ENCODE measurements around the gene GGACT.

The GGACT gene

DNA sequence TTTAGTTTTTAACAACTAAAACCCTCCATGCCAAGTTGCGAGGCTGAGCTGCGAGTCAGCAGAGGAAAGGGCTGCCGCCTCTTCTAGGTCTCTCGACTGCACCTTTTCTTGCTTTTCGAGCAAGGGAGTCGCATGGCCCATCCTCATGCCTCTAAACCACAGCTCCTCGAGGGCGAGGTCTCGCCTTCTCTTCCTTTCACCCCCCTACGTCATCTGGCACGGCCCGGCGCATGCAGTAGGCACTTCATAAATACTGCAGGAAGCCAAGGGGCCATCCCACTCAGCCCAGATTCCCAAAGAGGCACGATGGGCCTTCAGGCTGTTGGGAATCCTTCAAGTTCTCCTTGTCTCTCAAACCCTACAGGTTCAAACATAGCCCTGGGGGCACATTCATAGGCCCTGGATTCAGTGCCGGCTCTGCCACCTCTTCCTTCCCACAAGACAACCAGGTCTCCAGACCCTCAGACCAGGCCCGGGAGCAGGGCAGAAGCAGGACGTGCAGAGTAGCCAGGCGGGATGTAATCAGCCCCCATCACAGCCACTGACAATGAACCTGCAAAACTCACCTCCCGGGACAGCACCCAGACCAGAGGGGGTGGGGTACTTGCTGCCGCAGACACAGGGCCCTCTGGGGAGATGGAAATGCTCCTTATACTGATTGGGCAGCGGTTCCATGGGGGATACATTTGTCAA lies 41.7 kb downstream of the GGACT start:
- H3K27me3 Mint-ChIP-seq (ENCODE audit: low read depth) = no peaks in the 10 kb centered on the region
- TF ChIP-seq, protein P1, sequence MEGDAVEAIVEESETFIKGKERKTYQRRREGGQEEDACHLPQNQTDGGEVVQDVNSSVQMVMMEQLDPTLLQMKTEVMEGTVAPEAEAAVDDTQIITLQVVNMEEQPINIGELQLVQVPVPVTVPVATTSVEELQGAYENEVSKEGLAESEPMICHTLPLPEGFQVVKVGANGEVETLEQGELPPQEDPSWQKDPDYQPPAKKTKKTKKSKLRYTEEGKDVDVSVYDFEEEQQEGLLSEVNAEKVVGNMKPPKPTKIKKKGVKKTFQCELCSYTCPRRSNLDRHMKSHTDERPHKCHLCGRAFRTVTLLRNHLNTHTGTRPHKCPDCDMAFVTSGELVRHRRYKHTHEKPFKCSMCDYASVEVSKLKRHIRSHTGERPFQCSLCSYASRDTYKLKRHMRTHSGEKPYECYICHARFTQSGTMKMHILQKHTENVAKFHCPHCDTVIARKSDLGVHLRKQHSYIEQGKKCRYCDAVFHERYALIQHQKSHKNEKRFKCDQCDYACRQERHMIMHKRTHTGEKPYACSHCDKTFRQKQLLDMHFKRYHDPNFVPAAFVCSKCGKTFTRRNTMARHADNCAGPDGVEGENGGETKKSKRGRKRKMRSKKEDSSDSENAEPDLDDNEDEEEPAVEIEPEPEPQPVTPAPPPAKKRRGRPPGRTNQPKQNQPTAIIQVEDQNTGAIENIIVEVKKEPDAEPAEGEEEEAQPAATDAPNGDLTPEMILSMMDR (IDR thresholded peaks at IDR 0.05; ENCODE audit: unreplicated experiment in 3 of 3) = no peak
- peaks cover 38% of the 10 kb centered on the region for H3K4me1 Mint-ChIP-seq
- H3K9me3 Mint-ChIP-seq = no peaks in the 10 kb centered on the region
- H3K27ac Mint-ChIP-seq = peak overlapping the region in 1 of 3 experiments; percentile 55
- H3K4me3 Mint-ChIP-seq = no peak overlapping the region
- no peaks in the 10 kb centered on the region for H3K36me3 Mint-ChIP-seq (ENCODE audit: low read depth)

DNA sequence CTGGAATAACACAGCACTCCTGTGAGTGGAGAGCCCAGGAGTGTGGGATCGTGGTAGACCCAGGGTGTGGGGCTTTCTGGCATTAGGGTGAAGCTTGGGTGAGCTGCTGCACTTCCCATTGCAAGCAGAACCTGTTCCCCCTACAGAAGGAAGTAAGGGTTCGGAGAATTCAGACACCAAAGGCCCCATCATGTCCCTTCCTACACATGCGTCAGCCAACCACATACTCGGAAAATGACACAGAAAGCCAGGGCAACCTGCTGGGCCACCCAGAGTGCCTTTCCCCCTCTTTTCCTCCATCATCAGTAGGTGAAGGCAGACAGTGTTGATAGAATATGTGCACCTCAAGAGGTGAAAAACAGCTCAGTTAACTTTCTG lies 42.9 kb downstream of the GGACT start:
- peaks cover under 1% of the 10 kb centered on the region for H3K36me3 Mint-ChIP-seq (ENCODE audit: low read depth)
- H3K27ac Mint-ChIP-seq = no peak overlapping the region
- TF ChIP-seq, protein P1 (IDR thresholded peaks at IDR 0.05; ENCODE audit: unreplicated experiment in 3 of 3) = no peak
- H3K27me3 Mint-ChIP-seq (ENCODE audit: low read depth) = no peaks in the 10 kb centered on the region
- H3K9me3 Mint-ChIP-seq = no peaks in the 10 kb centered on the region
- H3K4me1 Mint-ChIP-seq = peaks cover 36% of the 10 kb centered on the region
- no peak overlapping the region for H3K4me3 Mint-ChIP-seq

DNA sequence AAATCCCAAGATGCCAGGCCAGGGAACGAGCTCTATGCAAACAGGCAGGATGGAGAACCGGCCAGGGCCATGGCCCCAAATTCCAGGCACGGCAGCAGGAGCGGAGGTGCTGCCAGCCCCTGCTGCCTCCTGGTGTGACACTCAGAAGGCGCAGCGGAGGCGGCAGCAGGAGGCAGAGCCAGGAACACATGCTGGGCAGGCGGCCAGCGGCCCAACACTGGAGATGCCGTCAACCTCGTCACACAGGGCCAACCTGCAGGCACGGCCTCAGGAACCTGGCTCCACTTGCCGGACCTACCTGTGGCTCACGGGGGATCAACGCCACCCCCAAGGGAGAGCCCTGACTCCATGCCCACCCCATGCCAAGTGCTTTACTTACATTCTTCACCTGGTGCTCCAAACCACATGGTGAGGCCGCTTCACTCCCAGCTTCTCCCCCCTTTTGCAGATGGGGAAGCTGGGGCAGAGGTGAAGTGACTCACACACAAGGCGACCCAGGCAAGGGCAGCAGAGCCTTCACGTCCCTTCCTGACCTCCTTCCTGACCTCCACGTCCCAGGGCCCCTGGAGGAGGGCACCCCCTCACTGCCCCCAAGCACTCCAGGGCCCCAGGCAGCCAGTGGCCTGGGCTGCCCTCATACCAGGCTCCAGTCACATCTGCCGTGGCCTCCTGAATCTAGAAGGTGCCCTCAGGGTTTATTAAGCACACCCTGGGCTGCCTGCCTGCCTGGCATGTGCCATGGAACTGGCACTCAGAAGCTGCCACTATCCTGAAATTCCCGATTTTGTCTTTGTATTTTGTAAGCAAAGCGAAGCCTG lies 43.5 kb downstream of the GGACT start:
- TF ChIP-seq, protein P1 (IDR thresholded peaks at IDR 0.05; ENCODE audit: unreplicated experiment in 3 of 3) = no peak
- Mint-ChIP-seq H3K27me3 (ENCODE audit: low read depth) (no peaks in the 10 kb centered on the region), H3K4me3 (no peak overlapping the region), H3K27ac (no peak overlapping the region), H3K36me3 (ENCODE audit: low read depth) (peaks cover 6% of the 10 kb centered on the region), H3K4me1 (peaks cover 30% of the 10 kb centered on the region), H3K9me3 (no peaks in the 10 kb centered on the region)

DNA sequence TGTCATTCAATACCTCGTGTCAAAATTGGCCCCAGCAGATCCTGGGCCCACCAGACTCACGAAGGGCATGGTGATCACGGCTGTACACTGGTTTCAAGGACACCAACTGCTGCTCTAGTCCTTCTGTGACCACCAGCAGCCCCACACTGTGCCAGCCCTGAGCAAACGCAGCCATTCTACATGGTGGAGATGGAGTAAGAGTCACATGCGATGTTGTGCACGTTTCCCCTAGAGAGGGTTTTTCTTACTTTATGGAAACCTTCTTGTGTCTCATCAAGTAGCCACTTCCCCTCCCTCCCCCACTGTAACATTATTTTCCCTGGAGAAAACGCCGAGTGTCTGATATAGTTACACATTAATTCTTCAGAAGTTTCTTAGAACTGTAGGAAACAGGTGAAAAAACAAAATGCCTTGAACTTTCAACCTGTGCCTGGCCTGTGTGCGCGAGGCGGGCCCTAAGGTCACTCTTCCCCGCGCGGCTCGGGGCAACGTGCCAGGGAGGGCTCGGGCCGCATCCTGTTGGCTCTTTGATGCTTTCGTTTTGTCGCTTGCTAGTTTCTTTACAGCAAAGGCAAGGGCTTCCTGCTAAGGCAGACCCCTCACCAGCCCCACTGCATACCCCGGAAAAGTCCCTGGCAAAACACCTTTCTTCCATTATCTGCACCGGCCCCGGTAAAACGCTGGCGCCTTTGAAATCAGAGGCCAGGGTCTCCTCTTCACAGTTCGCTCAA lies 44.6 kb downstream of the GGACT start:
- Mint-ChIP-seq H3K36me3 (ENCODE audit: low read depth) (peaks cover 14% of the 10 kb centered on the region), H3K4me1 (peaks cover 26% of the 10 kb centered on the region), H3K27me3 (ENCODE audit: low read depth) (no peaks in the 10 kb centered on the region), H3K27ac (peak overlapping the region in 2 of 3 experiments; percentile 35 to 68), H3K4me3 (peak overlapping the region in 1 of 3 experiments; percentile 5), H3K9me3 (no peaks in the 10 kb centered on the region)
- TF ChIP-seq, protein P1 (IDR thresholded peaks at IDR 0.05; ENCODE audit: unreplicated experiment in 3 of 3) = no peak

DNA sequence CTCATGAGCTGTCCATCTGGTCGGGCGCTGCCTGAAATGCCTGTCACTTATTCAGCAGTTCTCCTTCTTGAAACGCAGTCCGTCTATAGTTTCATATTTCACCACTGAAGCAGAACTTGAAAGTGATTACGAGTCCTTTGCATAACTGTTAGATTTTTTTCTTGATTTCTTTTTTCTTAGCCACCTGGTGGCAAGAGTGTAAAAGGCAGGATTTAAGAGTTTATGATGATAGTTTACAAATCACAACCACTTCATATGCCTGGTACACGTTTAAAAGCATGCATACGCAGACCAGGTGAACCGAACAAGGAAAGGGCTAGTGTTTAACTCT lies 45.8 kb downstream of the GGACT start:
- Mint-ChIP-seq H3K9me3 (no peaks in the 10 kb centered on the region), H3K36me3 (ENCODE audit: low read depth) (peaks cover 17% of the 10 kb centered on the region), H3K4me3 (no peak overlapping the region), H3K27ac (peak overlapping the region in 1 of 3 experiments; percentile 75), H3K4me1 (peaks cover 18% of the 10 kb centered on the region), H3K27me3 (ENCODE audit: low read depth) (no peaks in the 10 kb centered on the region)
- TF ChIP-seq, protein P1 (IDR thresholded peaks at IDR 0.05; ENCODE audit: unreplicated experiment in 3 of 3) = peak; percentile 42 to 55 (median 52)

Measured in nephron (organoid).